ENCODE measurements around the gene SAYSD1.

Gene SAYSD1

DNA sequence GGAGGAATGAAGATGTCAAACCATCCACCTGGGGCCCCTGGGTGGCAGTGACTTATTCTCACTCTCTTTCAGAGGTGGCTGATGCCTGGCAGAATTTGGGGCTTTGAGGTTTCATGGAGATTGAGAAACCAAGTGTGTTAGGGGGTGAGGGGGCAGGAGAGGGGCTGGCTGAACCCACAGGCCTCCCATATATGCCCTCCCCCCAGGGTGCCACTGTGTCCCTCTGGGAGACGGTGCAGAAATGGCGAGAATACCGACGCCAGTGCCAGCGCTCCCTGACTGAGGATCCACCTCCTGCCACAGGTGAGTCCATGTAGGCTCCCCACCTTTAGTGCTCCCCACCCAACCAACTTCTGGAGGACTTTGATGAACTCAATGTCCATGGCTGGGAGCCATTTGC lies 58.8 kb downstream of the SAYSD1 start:
- DNase-seq, result no peak

DNA sequence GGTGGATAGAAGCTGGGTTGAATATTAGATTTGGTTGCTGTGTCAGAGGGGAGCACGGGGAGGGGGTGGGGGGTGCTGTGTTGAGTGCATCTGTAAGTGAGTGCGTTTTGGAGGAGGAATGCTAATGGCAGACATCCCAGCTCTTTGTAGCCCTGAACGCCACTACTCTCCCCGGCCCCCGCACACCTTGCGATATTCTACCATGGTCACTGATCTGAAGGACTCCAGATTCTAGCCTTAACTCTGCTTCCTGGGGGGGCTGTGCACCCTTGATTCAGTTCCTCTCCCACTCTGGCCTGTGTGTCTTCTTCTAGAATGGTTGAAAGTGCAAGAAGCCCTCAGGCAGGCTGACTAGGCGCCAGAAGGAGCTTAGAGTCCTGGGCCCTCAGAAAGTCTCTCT lies 59.3 kb downstream of the SAYSD1 start:
- DNase-seq, result no peak

DNA sequence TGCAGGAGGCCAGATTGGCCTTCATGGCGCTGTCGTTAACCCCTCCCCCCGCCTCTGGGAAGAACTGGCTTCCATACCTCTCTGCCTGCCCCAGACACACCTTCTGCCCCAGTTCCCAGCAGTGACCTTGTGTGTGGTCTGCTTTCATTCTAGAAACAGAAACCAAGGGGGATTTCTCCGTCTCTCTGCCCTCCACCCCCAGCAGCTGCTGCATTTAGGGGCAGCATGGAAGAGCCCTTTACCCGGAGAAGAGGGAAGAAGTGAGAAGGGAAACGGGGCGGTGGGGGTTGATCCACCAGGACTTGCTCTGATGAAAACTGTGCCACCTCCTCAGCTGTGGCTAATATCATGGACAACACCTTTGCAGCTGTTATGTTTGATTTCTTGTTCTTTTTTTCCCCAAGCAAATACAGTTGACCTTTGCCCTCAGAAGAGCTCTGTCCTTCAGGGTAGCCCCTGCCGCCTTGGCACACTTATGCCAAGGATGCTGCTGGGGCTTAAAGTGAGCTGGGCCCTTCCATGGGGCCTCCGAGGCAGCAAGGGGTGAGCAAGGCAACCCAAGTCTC lies 60.3 kb downstream of the SAYSD1 start:
- DNase-seq, result no peak
